GM23338 (cell line): ENCODE results near the gene BTBD16. TPM values are rescaled to one million over a fixed set of nuclear protein-coding genes. Genes with fewer than 3 reads are reported as not detected.

Experiments used
- ATAC-seq: fragments of 200-7000 bp; cut with Tn5 transposase; 3 replicates; pipeline ENCODE4 v1.9.1; 2020
- DNase-seq: peaks from one replicate; pipeline ENCODE4 v3.0.0-alpha.2; 2015; ENCODE audit warnings: low spot score
- H2AFZ ChIP-seq: fragments of 200-600 bp; sonication (generic); 2 replicates; pipeline ENCODE4 v1.8.0; 2016; ENCODE audit warnings: antibody characterized with exemption, mild to moderate bottlenecking, moderate library complexity
- H3F3A ChIP-seq: fragments of 200-600 bp; sonication (generic); replicated peaks from 2 replicates; pipeline ENCODE4 v1.8.0; 2017; ENCODE audit warnings: antibody characterized with exemption, mixed run types, low read depth
- H3K27ac ChIP-seq: fragments of 200-600 bp; sonication (generic); 2 replicates; pipeline ENCODE4 v1.6.1; 2016; ENCODE audit warnings: low read depth
- H3K27me3 ChIP-seq: fragments of 200-600 bp; sonication (generic); 2 replicates; pipeline ENCODE4 v1.8.0; 2016; ENCODE audit warnings: mild to moderate bottlenecking, mixed run types, moderate library complexity; ENCODE audit not compliant: insufficient read depth
- H3K36me3 ChIP-seq: fragments of 200-600 bp; sonication (generic); 2 replicates; pipeline ENCODE4 v1.8.0; 2016; ENCODE audit warnings: mild to moderate bottlenecking; ENCODE audit not compliant: insufficient read depth
- H3K4me1 ChIP-seq: fragments of 200-600 bp; sonication (generic); 2 replicates; pipeline ENCODE4 v1.8.0; 2016; ENCODE audit warnings: mild to moderate bottlenecking, moderate library complexity; ENCODE audit not compliant: insufficient read depth
- H3K4me2 ChIP-seq: fragments of 200-600 bp; sonication (generic); 2 replicates; pipeline ENCODE4 v1.7.1; 2017; ENCODE audit warnings: mixed run types
- H3K4me3 ChIP-seq: fragments of 200-600 bp; sonication (generic); 2 replicates; pipeline ENCODE4 v1.6.1; 2016; ENCODE audit warnings: mixed run types
- H3K79me2 ChIP-seq: fragments of 200-600 bp; sonication (generic); replicated peaks from 2 replicates; pipeline ENCODE4 v1.8.0; 2017; ENCODE audit warnings: mild to moderate bottlenecking; ENCODE audit not compliant: insufficient read depth
- H3K9me2 ChIP-seq: fragments of 200-600 bp; sonication (generic); 2 replicates; pipeline ENCODE4 v1.8.0; 2017; ENCODE audit not compliant: insufficient read depth
- H4K20me1 ChIP-seq: fragments of 200-600 bp; sonication (generic); replicated peaks from 2 replicates; pipeline ENCODE4 v1.8.0; 2017; ENCODE audit warnings: mild to moderate bottlenecking; ENCODE audit not compliant: insufficient read depth
- H3K27ac Mint-ChIP-seq: 2 replicates; pipeline ENCODE4 v1.8.0; 2020; ENCODE audit warnings: inconsistent platforms, mild to moderate bottlenecking, moderate library complexity, mixed read lengths
- H3K27me3 Mint-ChIP-seq: 3 replicates; pipeline ENCODE4 v1.8.0; 2022; ENCODE audit warnings: low read depth, mild to moderate bottlenecking, moderate library complexity, mixed read lengths, inconsistent platforms; ENCODE audit not compliant: insufficient read depth, poor library complexity
- H3K36me3 Mint-ChIP-seq: 3 replicates; pipeline ENCODE4 v1.8.0; 2021; ENCODE audit warnings: low read depth, mild to moderate bottlenecking, inconsistent platforms, moderate library complexity, mixed read lengths
- H3K4me1 Mint-ChIP-seq: 3 replicates; pipeline ENCODE4 v1.8.0; 2020; ENCODE audit warnings: mild to moderate bottlenecking, inconsistent platforms, mixed read lengths
- H3K4me3 Mint-ChIP-seq: 3 replicates; pipeline ENCODE4 v1.8.0; 2021; ENCODE audit warnings: moderate library complexity, mild to moderate bottlenecking, inconsistent platforms, mixed read lengths
- H3K9me3 Mint-ChIP-seq: 3 replicates; pipeline ENCODE4 v1.8.0; 2020; ENCODE audit warnings: moderate library complexity, mild to moderate bottlenecking, inconsistent platforms, mixed read lengths
- NANOG ChIP-seq: IDR thresholded peaks from 2 replicates; pipeline ENCODE4 v1.6.1; 2016; ENCODE audit warnings: antibody characterized with exemption, borderline replicate concordance
- POLR2AphosphoS5 ChIP-seq: IDR thresholded peaks from 2 replicates; pipeline ENCODE4 v1.6.1; 2016; ENCODE audit warnings: antibody characterized with exemption, low read depth
- REST ChIP-seq: IDR thresholded peaks from one replicate; pipeline ENCODE4 v1.6.1; 2018; ENCODE audit warnings: antibody characterized with exemption; ENCODE audit not compliant: unreplicated experiment
- STAT1 ChIP-seq: IDR thresholded peaks from one replicate; pipeline ENCODE4 v1.6.1; 2016; ENCODE audit warnings: antibody characterized with exemption; ENCODE audit not compliant: unreplicated experiment
- ZNF114 ChIP-seq: fragments of 250-450 bp; sonication (Bioruptor Pico); IDR thresholded peaks from 2 replicates; pipeline ENCODE4 v1.5.0; 2020; ENCODE audit warnings: mild to moderate bottlenecking, moderate library complexity
- ZNF331 ChIP-seq: fragments of 250-450 bp; sonication (Bioruptor Pico); IDR thresholded peaks from 2 replicates; pipeline ENCODE4 v1.5.0; 2020; ENCODE audit warnings: low read depth, mild to moderate bottlenecking, moderate library complexity
- polyA plus RNA-seq: library from polyadenylated mRNA; unstranded; fragments of >200 nt; fragmentation: Nextera tagmentation; extraction: Ambion mirVana; gene quantifications from 2 replicates; pipeline ENCODE4 v1.2.1, GENCODE V29; 2016
- total RNA-seq: library from RNA; depleted of rRNA; stranded (reverse); fragments of >200 nt; shearing (Covaris generic); gene quantifications from 2 replicates; pipeline ENCODE4 v1.2.3, GENCODE V29; 2014
- TF ChIP-seq, protein P1 (sequence below): fragments of 250-450 bp; sonication (Bioruptor Pico); IDR thresholded peaks from 2 replicates; pipeline ENCODE4 v1.5.0; 2020; ENCODE audit warnings: mild to moderate bottlenecking, moderate library complexity
- TF ChIP-seq, protein P2 (sequence below), 2 experiments: fragments of 200-600 bp in 1 of 2; sonication (generic) in 1 of 2; conservative IDR thresholded peaks; 2 replicates each; pipeline versions ENCODE4 v1.5.1 to v1.6.1; 2016 to 2017; ENCODE audit warnings: antibody characterized with exemption in 2 of 2, low read depth in 2 of 2, mild to moderate bottlenecking in 2 of 2, moderate library complexity in 1 of 2
- TF ChIP-seq, protein P3 (sequence below): IDR thresholded peaks from 2 replicates; pipeline ENCODE4 v1.6.1; 2016; ENCODE audit warnings: antibody characterized with exemption

The BTBD16 gene
- total and polyA plus RNA-seq, 2 experiments from 2014 or later = not detected

GRCh38 chr10:122288262-122288661, 17.2 kb downstream of the BTBD16 start:
- ATAC-seq = no peak
- Mint-ChIP-seq H3K4me1 (peaks cover 14% of the 10 kb centered on the region), H3K27ac (no peak overlapping the region), H3K9me3 (no peaks in the 10 kb centered on the region; the same call in 2 of the 3 replicates), H3K4me3 (no peak overlapping the region), H3K27me3 (peaks cover 1% of the 10 kb centered on the region), H3K36me3 (no peaks in the 10 kb centered on the region)
- Histone ChIP-seq H3K4me2 (no peak overlapping the region), H4K20me1 (no peaks in the 10 kb centered on the region), H3K36me3 (no peaks in the 10 kb centered on the region), H3K9me2 (no peaks in the 10 kb centered on the region), H3K4me3 (no peak overlapping the region), H3F3A (no peaks in the 10 kb centered on the region), H3K79me2 (no peaks in the 10 kb centered on the region), H3K4me1 (no peaks in the 10 kb centered on the region), H2AFZ (no peak overlapping the region), H3K27ac (no peak overlapping the region), H3K27me3 (no peaks in the 10 kb centered on the region)
- DNase-seq = no peak
- no peak for TF ChIP-seq ZNF331 (CRISPR knock-in tag)
- no peak for TF ChIP-seq REST
- TF ChIP-seq STAT1 = no peak
- TF ChIP-seq, protein P1, sequence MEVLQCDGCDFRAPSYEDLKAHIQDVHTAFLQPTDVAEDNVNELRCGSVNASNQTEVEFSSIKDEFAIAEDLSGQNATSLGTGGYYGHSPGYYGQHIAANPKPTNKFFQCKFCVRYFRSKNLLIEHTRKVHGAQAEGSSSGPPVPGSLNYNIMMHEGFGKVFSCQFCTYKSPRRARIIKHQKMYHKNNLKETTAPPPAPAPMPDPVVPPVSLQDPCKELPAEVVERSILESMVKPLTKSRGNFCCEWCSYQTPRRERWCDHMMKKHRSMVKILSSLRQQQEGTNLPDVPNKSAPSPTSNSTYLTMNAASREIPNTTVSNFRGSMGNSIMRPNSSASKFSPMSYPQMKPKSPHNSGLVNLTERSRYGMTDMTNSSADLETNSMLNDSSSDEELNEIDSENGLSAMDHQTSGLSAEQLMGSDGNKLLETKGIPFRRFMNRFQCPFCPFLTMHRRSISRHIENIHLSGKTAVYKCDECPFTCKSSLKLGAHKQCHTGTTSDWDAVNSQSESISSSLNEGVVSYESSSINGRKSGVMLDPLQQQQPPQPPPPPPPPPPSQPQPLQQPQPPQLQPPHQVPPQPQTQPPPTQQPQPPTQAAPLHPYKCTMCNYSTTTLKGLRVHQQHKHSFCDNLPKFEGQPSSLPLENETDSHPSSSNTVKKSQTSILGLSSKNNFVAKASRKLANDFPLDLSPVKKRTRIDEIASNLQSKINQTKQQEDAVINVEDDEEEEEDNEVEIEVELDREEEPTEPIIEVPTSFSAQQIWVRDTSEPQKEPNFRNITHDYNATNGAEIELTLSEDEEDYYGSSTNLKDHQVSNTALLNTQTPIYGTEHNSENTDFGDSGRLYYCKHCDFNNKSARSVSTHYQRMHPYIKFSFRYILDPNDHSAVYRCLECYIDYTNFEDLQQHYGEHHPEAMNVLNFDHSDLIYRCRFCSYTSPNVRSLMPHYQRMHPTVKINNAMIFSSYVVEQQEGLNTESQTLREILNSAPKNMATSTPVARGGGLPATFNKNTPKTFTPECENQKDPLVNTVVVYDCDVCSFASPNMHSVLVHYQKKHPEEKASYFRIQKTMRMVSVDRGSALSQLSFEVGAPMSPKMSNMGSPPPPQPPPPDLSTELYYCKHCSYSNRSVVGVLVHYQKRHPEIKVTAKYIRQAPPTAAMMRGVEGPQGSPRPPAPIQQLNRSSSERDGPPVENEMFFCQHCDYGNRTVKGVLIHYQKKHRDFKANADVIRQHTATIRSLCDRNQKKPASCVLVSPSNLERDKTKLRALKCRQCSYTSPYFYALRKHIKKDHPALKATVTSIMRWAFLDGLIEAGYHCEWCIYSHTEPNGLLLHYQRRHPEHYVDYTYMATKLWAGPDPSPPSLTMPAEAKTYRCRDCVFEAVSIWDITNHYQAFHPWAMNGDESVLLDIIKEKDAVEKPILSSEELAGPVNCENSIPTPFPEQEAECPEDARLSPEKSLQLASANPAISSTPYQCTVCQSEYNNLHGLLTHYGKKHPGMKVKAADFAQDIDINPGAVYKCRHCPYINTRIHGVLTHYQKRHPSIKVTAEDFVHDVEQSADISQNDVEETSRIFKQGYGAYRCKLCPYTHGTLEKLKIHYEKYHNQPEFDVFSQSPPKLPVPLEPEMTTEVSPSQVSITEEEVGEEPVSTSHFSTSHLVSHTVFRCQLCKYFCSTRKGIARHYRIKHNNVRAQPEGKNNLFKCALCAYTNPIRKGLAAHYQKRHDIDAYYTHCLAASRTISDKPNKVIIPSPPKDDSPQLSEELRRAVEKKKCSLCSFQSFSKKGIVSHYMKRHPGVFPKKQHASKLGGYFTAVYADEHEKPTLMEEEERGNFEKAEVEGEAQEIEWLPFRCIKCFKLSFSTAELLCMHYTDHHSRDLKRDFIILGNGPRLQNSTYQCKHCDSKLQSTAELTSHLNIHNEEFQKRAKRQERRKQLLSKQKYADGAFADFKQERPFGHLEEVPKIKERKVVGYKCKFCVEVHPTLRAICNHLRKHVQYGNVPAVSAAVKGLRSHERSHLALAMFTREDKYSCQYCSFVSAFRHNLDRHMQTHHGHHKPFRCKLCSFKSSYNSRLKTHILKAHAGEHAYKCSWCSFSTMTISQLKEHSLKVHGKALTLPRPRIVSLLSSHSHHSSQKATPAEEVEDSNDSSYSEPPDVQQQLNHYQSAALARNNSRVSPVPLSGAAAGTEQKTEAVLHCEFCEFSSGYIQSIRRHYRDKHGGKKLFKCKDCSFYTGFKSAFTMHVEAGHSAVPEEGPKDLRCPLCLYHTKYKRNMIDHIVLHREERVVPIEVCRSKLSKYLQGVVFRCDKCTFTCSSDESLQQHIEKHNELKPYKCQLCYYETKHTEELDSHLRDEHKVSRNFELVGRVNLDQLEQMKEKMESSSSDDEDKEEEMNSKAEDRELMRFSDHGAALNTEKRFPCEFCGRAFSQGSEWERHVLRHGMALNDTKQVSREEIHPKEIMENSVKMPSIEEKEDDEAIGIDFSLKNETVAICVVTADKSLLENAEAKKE = no peak
- no peak for TF ChIP-seq NANOG
- TF ChIP-seq, protein P2, sequence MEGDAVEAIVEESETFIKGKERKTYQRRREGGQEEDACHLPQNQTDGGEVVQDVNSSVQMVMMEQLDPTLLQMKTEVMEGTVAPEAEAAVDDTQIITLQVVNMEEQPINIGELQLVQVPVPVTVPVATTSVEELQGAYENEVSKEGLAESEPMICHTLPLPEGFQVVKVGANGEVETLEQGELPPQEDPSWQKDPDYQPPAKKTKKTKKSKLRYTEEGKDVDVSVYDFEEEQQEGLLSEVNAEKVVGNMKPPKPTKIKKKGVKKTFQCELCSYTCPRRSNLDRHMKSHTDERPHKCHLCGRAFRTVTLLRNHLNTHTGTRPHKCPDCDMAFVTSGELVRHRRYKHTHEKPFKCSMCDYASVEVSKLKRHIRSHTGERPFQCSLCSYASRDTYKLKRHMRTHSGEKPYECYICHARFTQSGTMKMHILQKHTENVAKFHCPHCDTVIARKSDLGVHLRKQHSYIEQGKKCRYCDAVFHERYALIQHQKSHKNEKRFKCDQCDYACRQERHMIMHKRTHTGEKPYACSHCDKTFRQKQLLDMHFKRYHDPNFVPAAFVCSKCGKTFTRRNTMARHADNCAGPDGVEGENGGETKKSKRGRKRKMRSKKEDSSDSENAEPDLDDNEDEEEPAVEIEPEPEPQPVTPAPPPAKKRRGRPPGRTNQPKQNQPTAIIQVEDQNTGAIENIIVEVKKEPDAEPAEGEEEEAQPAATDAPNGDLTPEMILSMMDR (conservative IDR thresholded peaks at IDR 0.05; ENCODE audit: low read depth in 2 of 2) = no peak
- TF ChIP-seq ZNF114 (CRISPR knock-in tag) = no peak
- no peak for TF ChIP-seq POLR2AphosphoS5
- TF ChIP-seq, protein P3, sequence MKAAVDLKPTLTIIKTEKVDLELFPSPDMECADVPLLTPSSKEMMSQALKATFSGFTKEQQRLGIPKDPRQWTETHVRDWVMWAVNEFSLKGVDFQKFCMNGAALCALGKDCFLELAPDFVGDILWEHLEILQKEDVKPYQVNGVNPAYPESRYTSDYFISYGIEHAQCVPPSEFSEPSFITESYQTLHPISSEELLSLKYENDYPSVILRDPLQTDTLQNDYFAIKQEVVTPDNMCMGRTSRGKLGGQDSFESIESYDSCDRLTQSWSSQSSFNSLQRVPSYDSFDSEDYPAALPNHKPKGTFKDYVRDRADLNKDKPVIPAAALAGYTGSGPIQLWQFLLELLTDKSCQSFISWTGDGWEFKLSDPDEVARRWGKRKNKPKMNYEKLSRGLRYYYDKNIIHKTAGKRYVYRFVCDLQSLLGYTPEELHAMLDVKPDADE = no peak
